ENCODE data around the gene PDZRN4. TPM values are rescaled to one million over a fixed set of nuclear protein-coding genes. Genes with fewer than 3 reads are reported as not detected.

The PDZRN4 gene
- total RNA-seq, 1 donor, result not detected

DNA sequence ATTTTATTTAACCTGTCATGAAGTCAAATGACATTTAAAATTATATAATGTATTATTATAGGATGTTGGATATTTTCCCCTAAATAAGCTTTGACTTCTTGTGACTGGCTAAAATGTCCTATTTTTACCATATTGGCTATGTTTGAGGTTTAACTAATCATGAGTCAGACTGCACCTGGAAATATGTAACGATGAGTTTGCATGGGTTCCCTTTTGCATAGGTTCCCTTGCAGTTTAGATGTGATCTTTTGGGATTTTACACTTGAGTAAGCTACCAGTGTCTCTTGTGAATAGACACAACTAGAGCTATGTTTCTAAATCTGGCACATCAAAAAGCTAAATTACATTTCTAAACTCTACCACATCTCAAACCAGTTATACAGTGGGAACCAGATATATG is 5.2 kb downstream of the PDZRN4 start:
- no peak overlapping the region for H3K4me3 ChIP-seq (ENCODE audit: low read depth, low read length)
- no peak for DNase-seq (ENCODE audit: low read depth)
- no peak for TF ChIP-seq CTCF (IDR thresholded peaks at IDR 0.05; ENCODE audit: insufficient read depth, low read depth, low read length)

GRCh38 chr12:41202051-41202450 is 13.9 kb downstream of the PDZRN4 start:
- no peak for DNase-seq (ENCODE audit: low read depth)
- no peak overlapping the region for H3K4me3 ChIP-seq (ENCODE audit: low read depth, low read length)
- TF ChIP-seq CTCF (IDR thresholded peaks at IDR 0.05; ENCODE audit: insufficient read depth, low read depth, low read length), result no peak

GRCh38 chr12:41205070-41205709 is 17.1 kb downstream of the PDZRN4 start:
- no peak for DNase-seq (ENCODE audit: low read depth)
- H3K4me3 ChIP-seq (ENCODE audit: low read depth, low read length), result no peak overlapping the region
- TF ChIP-seq CTCF (IDR thresholded peaks at IDR 0.05; ENCODE audit: insufficient read depth, low read depth, low read length), result no peak

DNA sequence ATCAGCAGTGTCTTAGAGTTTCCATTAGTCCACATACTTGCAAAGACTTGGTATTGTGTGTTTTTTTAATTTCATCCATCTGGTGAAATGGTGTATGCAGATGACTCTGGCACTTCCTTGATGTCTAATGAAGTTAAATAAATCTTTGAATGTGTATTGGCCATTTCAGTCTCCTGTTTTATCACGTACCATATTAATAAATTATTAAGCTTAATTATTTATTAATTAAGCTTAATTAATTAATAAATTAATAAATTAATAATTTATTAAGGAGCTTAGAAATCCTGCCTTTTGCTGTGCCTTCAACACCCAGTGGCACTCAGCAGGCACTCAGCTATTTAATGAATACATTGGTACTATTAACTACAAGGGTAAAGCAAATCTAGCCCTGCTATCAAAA is 18.2 kb downstream of the PDZRN4 start:
- H3K4me3 ChIP-seq (ENCODE audit: low read depth, low read length), result no peak overlapping the region
- DNase-seq (ENCODE audit: low read depth), result no peak
- no peak for TF ChIP-seq CTCF (IDR thresholded peaks at IDR 0.05; ENCODE audit: insufficient read depth, low read depth, low read length)

- no peak for DNase-seq (ENCODE audit: low read depth)
- no peak overlapping the region for H3K4me3 ChIP-seq (ENCODE audit: low read depth, low read length)
- no peak for TF ChIP-seq CTCF (IDR thresholded peaks at IDR 0.05; ENCODE audit: insufficient read depth, low read depth, low read length)
These were observed 23.3 kb downstream of the PDZRN4 start for GRCh38 chr12:41211448-41211847.

- no peak for DNase-seq (ENCODE audit: low read depth)
- no peak overlapping the region for H3K4me3 ChIP-seq (ENCODE audit: low read depth, low read length)
- no peak for TF ChIP-seq CTCF (IDR thresholded peaks at IDR 0.05; ENCODE audit: insufficient read depth, low read depth, low read length)
These were observed 24.5 kb downstream of the PDZRN4 start for GRCh38 chr12:41212625-41213024.

DNA sequence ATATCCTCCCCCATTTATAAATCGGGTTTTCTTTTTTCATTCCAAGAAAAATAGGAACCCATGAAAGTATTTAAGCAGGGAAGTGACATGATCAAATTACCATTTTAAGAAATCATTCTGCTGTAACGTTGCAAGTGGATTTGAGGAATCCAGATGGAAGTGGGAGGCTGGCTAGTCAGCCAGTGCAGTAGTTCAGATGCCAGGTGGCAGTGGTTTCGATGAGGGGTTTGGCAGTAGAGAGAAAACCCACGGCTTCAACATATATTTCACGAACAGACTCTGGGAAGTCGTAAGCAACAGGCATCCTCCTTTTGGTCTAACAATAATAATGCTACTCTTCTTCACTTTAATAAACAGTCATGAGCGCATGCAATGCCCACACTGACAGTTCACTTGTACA is 25.0 kb downstream of the PDZRN4 start:
- H3K4me3 ChIP-seq (ENCODE audit: low read depth, low read length), result no peak overlapping the region
- DNase-seq (ENCODE audit: low read depth), result no peak
- no peak for TF ChIP-seq CTCF (IDR thresholded peaks at IDR 0.05; ENCODE audit: insufficient read depth, low read depth, low read length)

Measured in fibroblast of villous mesenchyme (primary cell).